Calu3 (cell line): ENCODE measurements around the gene RADIL. TPM values are rescaled to one million over a fixed set of nuclear protein-coding genes. Genes with fewer than 3 reads are reported as not detected.
A peak's percentile ranks its signal among the peaks of the same experiment; 100 is the strongest.

Experiments
- Bru-seq: library from RNA; stranded (reverse); fragments of 400-500 nt; gene quantifications from one replicate; lab custom pipeline; 2021; lab: Mats Ljungman, UMichigan
- BruChase-seq, 2 experiments: library from RNA; stranded (reverse); fragments of 400-500 nt; gene quantifications; one replicate each; lab custom pipeline; 2021; lab: Mats Ljungman, UMichigan
- BruUV-seq: library from RNA; stranded (reverse); fragments of 400-500 nt; replicated peaks from 2 replicates; lab custom pipeline; 2021; lab: Mats Ljungman, UMichigan
- CTCF ChIA-PET: fragments of 300-600 bp; sonication (Branson Sonifier 250); formaldehyde crosslinking; loops from one replicate; lab custom pipeline; 2022; ENCODE audit warnings: antibody characterized with exemption; lab: Charles Lee
- DNase-seq: peaks from one replicate; pipeline ENCODE4 v3.0.0; 2022
- H3K27ac Mint-ChIP-seq: one replicate; pipeline ENCODE4 v1.8.0; 2022; ENCODE audit warnings: mixed read lengths; ENCODE audit not compliant: unreplicated experiment
- H3K27me3 Mint-ChIP-seq: one replicate; pipeline ENCODE4 v1.8.0; 2022; ENCODE audit warnings: mixed read lengths; ENCODE audit not compliant: unreplicated experiment
- H3K36me3 Mint-ChIP-seq: one replicate; pipeline ENCODE4 v1.8.0; 2022; ENCODE audit warnings: mild to moderate bottlenecking, moderate library complexity, mixed read lengths; ENCODE audit not compliant: insufficient read depth, unreplicated experiment
- H3K4me1 Mint-ChIP-seq: one replicate; pipeline ENCODE4 v1.8.0; 2022; ENCODE audit warnings: mild to moderate bottlenecking, low read depth, mixed read lengths; ENCODE audit not compliant: unreplicated experiment
- H3K4me3 Mint-ChIP-seq: one replicate; pipeline ENCODE4 v1.8.0; 2022; ENCODE audit warnings: mild to moderate bottlenecking, low read depth, moderate library complexity, mixed read lengths; ENCODE audit not compliant: unreplicated experiment
- H3K9me3 Mint-ChIP-seq: one replicate; pipeline ENCODE4 v1.8.0; 2022; ENCODE audit warnings: low read depth, mixed read lengths; ENCODE audit not compliant: unreplicated experiment
- CTCF ChIP-seq: fragments of 200-600 bp; IDR thresholded peaks from one replicate; pipeline ENCODE4 v1.8.0; 2022; ENCODE audit warnings: antibody characterized with exemption; ENCODE audit not compliant: unreplicated experiment
- intact Hi-C: fragments of 100-400 bp; cut with micrococcal nuclease; formaldehyde crosslinking; loops from one replicate; pipeline ENCODE4 v1.10.0; 2022; ENCODE audit not compliant: unreplicated experiment
- long read RNA-seq: library from polyadenylated mRNA; stranded (forward); transcript quantifications from one replicate; pipeline ENCODE4 v2.0.0, GENCODE V29; 2022
- total RNA-seq: library from RNA; stranded (reverse); gene quantifications from 2 replicates; pipeline ENCODE4 v1.2.3, GENCODE V29; 2022

Gene RADIL
- total RNA-seq (0.83 and 1.8 TPM in 2 replicates), Bru-seq, nascent RNA (percentile 27 among the genes with signal in this experiment), BruChase-seq, experiment 1, labeled RNA remaining after a 6-hour chase (percentile 17 among the genes with signal in this experiment), BruChase-seq, experiment 2, labeled RNA remaining after a 2-hour chase (percentile 27 among the genes with signal in this experiment)
- long read RNA-seq = 0 reads

GRCh38 chr7:4883372-4884144, at the start of gene RADIL:
RADIL (minus strand) TSS chr7:4883716; CDS start chr7:4878139, 5,577 bp downstream.
- intact Hi-C loops = no loop called here
- Mint-ChIP-seq H3K27me3 (peaks cover 31% of the 10 kb centered on the region), H3K4me3 (peak within 1 kb of the TSS; percentile 53), H3K27ac (no peak within 1 kb of the TSS), H3K36me3 (peaks cover 5% of the 10 kb centered on the region), H3K9me3 (no peaks in the 10 kb centered on the region), H3K4me1 (no peaks in the 10 kb centered on the region)
- BruUV-seq = no TSS peak
- CTCF ChIA-PET = interaction anchor here (0.6 to 1.6 kb wide), 13 partner anchors 8 to 280 kb away, joined by 3 to 7 read pairs (median 3); no protein-coding TSS in a partner anchor
- peak; percentile 97 for DNase-seq
- TF ChIP-seq CTCF = peak; percentile 91

- TF ChIP-seq CTCF = no peak
- intact Hi-C loops = no loop called here
- Mint-ChIP-seq H3K36me3 (peaks cover 8% of the 10 kb centered on the region), H3K9me3 (no peaks in the 10 kb centered on the region), H3K27ac (no peak overlapping the region), H3K27me3 (peaks cover 17% of the 10 kb centered on the region), H3K4me3 (no peak overlapping the region), H3K4me1 (no peaks in the 10 kb centered on the region)
- DNase-seq = peak; percentile 94
- no TSS peak for BruUV-seq
- CTCF ChIA-PET = interaction anchor here (0.7 kb wide), 1 partner anchor 9 kb away, joined by 4 read pairs; no protein-coding TSS in a partner anchor
Observed at GRCh38 chr7:4931943-4932342, 48.4 kb upstream of the RADIL start.

- H3K27ac Mint-ChIP-seq = no peak overlapping the region
- no peaks in the 10 kb centered on the region for H3K9me3 Mint-ChIP-seq
- H3K36me3 Mint-ChIP-seq = peaks cover 8% of the 10 kb centered on the region
- no peak for TF ChIP-seq CTCF
- CTCF ChIA-PET = no interaction called here
- H3K27me3 Mint-ChIP-seq = peaks cover 46% of the 10 kb centered on the region
- no peaks in the 10 kb centered on the region for H3K4me1 Mint-ChIP-seq
- intact Hi-C loops = no loop called here
- H3K4me3 Mint-ChIP-seq = no peak overlapping the region
- DNase-seq = no peak
- no TSS peak for BruUV-seq
Observed at GRCh38 chr7:4929005-4929404, 45.5 kb upstream of the RADIL start.

- DNase-seq = no peak
- no TSS peak for BruUV-seq
- H3K9me3 Mint-ChIP-seq = no peaks in the 10 kb centered on the region
- no peak overlapping the region for H3K27ac Mint-ChIP-seq
- no peak for TF ChIP-seq CTCF
- intact Hi-C loops = no loop called here
- no peaks in the 10 kb centered on the region for H3K4me1 Mint-ChIP-seq
- H3K27me3 Mint-ChIP-seq = peaks cover 49% of the 10 kb centered on the region
- CTCF ChIA-PET = no interaction called here
- no peak overlapping the region for H3K4me3 Mint-ChIP-seq
- H3K36me3 Mint-ChIP-seq = peaks cover 8% of the 10 kb centered on the region
Observed at GRCh38 chr7:4928445-4928844, 44.9 kb upstream of the RADIL start.
